HCT116 (cell line): Measurements from ENCODE around the gene SLC9A9. TPM values are rescaled to one million over a fixed set of nuclear protein-coding genes. Genes with fewer than 3 reads are reported as not detected.

Source experiments
- ATAC-seq: fragments of 200-7000 bp; cut with Tn5 transposase; 2 replicates; pipeline ENCODE4 v1.9.1; 2020; ENCODE audit warnings: mild to moderate bottlenecking, moderate library complexity
- BruUV-seq: library from RNA; stranded (reverse); fragments of 400-500 nt; replicated peaks from 2 replicates; lab custom pipeline; 2021; lab: Mats Ljungman, UMichigan
- CTCF ChIA-PET: fragments of 300-600 bp; sonication (Branson Sonifier 250); formaldehyde crosslinking; loops from one replicate; lab custom pipeline; 2021; ENCODE audit warnings: antibody characterized with exemption; lab: Charles Lee
- POLR2A ChIA-PET: fragments of 300-600, 350-600 bp; sonication (Branson Sonifier 250); formaldehyde crosslinking; loops from one replicate; lab custom pipeline; 2021; ENCODE audit warnings: antibody characterized with exemption; lab: Charles Lee
- RAD21 ChIA-PET, 2 experiments: fragments of 300-600 bp; sonication (Branson Sonifier 250); formaldehyde crosslinking; loops; one replicate each; lab custom pipeline; 2023; ENCODE audit warnings: low total read pairs in 2 of 2; ENCODE audit not compliant: uncharacterized antibody in 2 of 2, unreplicated experiment in 2 of 2, low non-redundant PET in 1 of 2; lab: Charles Lee
- DNase-seq: peaks from one replicate; pipeline ENCODE4 v3.0.0-alpha.2; 2010; ENCODE audit warnings: low read depth, low spot score
- H2AFZ ChIP-seq: fragments of 200-600 bp; shearing (Covaris generic), sonication (generic); 2 replicates; pipeline ENCODE4 v1.6.1; 2017; ENCODE audit warnings: low read depth, mixed run types, mixed read lengths, antibody characterized with exemption, low read length; ENCODE audit not compliant: poor library complexity, severe bottlenecking
- H3K27ac ChIP-seq: 2 replicates; pipeline ENCODE4 v1.5.1; 2012; ENCODE audit warnings: low read depth, low read length
- H3K27me3 ChIP-seq: fragments of 200-600 bp; sonication (generic); 2 replicates; pipeline ENCODE4 v1.6.1; 2016; ENCODE audit warnings: mixed run types, low read length, mixed read lengths; ENCODE audit not compliant: insufficient read depth
- H3K36me3 ChIP-seq, 2 experiments: fragments of 200-500 bp in 1 of 2; fragments of 200-600 bp in 1 of 2; sonication (Bioruptor generic) in 1 of 2; sonication (generic) in 1 of 2; 2 replicates each; pipeline versions ENCODE4 v1.5.1 to v1.6.1; 2014 to 2016; ENCODE audit warnings: low read length in 2 of 2, inconsistent platforms in 1 of 2, mixed read lengths in 1 of 2, mixed run types in 1 of 2; ENCODE audit not compliant: insufficient read depth in 2 of 2, control insufficient read depth in 1 of 2
- H3K4me1 ChIP-seq, 2 experiments: fragments of 200-600 bp in 1 of 2; sonication (generic) in 1 of 2; 2 replicates each; pipeline versions ENCODE4 v1.5.1 to v1.6.1; 2012 to 2017; ENCODE audit warnings: low read length in 2 of 2, inconsistent platforms in 1 of 2, mild to moderate bottlenecking in 1 of 2, mixed read lengths in 1 of 2, mixed run types in 1 of 2, moderate library complexity in 1 of 2; ENCODE audit not compliant: insufficient read depth in 2 of 2, control insufficient read depth in 1 of 2
- H3K4me2 ChIP-seq: fragments of 200-600 bp; sonication (generic); 2 replicates; pipeline ENCODE4 v1.6.1; 2017; ENCODE audit warnings: mixed run types, low read length, mixed read lengths
- H3K4me3 ChIP-seq, 2 experiments: fragments of 200-600 bp in 1 of 2; sonication (generic) in 1 of 2; replicated peaks in 1 of 2; 2 replicates each; pipeline ENCODE4 v1.5.1; 2011 to 2016; ENCODE audit warnings: low read length in 2 of 2, control low read depth in 1 of 2, low read depth in 1 of 2, mild to moderate bottlenecking in 1 of 2, mixed read lengths in 1 of 2, mixed run types in 1 of 2
- H3K79me2 ChIP-seq: fragments of 200-600 bp; sonication (generic); 2 replicates; pipeline ENCODE4 v1.6.1; 2017; ENCODE audit warnings: mild to moderate bottlenecking, mixed run types, low read length, moderate library complexity, mixed read lengths; ENCODE audit not compliant: insufficient read depth
- H3K9ac ChIP-seq: fragments of 200-600 bp; sonication (generic); 2 replicates; pipeline ENCODE4 v1.6.1; 2016; ENCODE audit warnings: low read length, mixed read lengths
- H3K9me2 ChIP-seq: fragments of 200-600 bp; sonication (generic), shearing (Covaris generic); 2 replicates; pipeline ENCODE4 v1.6.1; 2017; ENCODE audit warnings: mixed run types, mild to moderate bottlenecking, moderate library complexity; ENCODE audit not compliant: insufficient read depth
- H3K9me3 ChIP-seq, 2 experiments: fragments of 200-500 bp in 1 of 2; fragments of 200-600 bp in 1 of 2; sonication (Bioruptor generic) in 1 of 2; sonication (generic) in 1 of 2; 2 replicates each; pipeline ENCODE4 v1.6.1; 2014 to 2017; ENCODE audit warnings: low read length in 2 of 2, mixed read lengths in 2 of 2, inconsistent platforms in 1 of 2, low read depth in 1 of 2, mild to moderate bottlenecking in 1 of 2, mixed run types in 1 of 2, moderate library complexity in 1 of 2; ENCODE audit not compliant: control insufficient read depth in 1 of 2, insufficient read depth in 1 of 2
- H4K20me1 ChIP-seq: fragments of 200-600 bp; sonication (generic), shearing (Covaris generic); 2 replicates; pipeline ENCODE4 v1.6.1; 2017; ENCODE audit warnings: mixed run types, mild to moderate bottlenecking, moderate library complexity; ENCODE audit not compliant: insufficient read depth
- CEBPB ChIP-seq: IDR thresholded peaks from 2 replicates; pipeline ENCODE4 v1.6.1; 2012; ENCODE audit warnings: low read depth
- EGR1 ChIP-seq: IDR thresholded peaks from 2 replicates; pipeline ENCODE4 v1.6.1; 2012; ENCODE audit warnings: low read depth
- ELF1 ChIP-seq: IDR thresholded peaks from 2 replicates; pipeline ENCODE4 v1.6.1; 2012; ENCODE audit warnings: low read depth, borderline replicate concordance
- EZH2phosphoT487 ChIP-seq: fragments of 200-600 bp; IDR thresholded peaks from 2 replicates; pipeline ENCODE4 v1.6.1; 2018; ENCODE audit warnings: antibody characterized with exemption, borderline replicate concordance
- FOSL1 ChIP-seq: IDR thresholded peaks from 2 replicates; pipeline ENCODE4 v1.6.1; 2012; ENCODE audit warnings: low read depth
- JUND ChIP-seq: IDR thresholded peaks from 2 replicates; pipeline ENCODE4 v1.6.1; 2012
- POLR2AphosphoS5 ChIP-seq: IDR thresholded peaks from 2 replicates; pipeline ENCODE4 v1.6.1; 2011; ENCODE audit warnings: mild to moderate bottlenecking, low read depth, low read length, moderate library complexity
- RAD21 ChIP-seq: IDR thresholded peaks from 2 replicates; pipeline ENCODE4 v1.6.1; 2012; ENCODE audit warnings: low read depth, mild to moderate bottlenecking
- SIN3A ChIP-seq: IDR thresholded peaks from 2 replicates; pipeline ENCODE4 v1.6.1; 2012; ENCODE audit warnings: low read depth
- SP1 ChIP-seq: IDR thresholded peaks from 2 replicates; pipeline ENCODE4 v1.6.1; 2012; ENCODE audit warnings: low read depth
- SRF ChIP-seq: IDR thresholded peaks from 2 replicates; pipeline ENCODE4 v1.6.1; 2012; ENCODE audit warnings: low read depth
- TCF7L2 ChIP-seq: IDR thresholded peaks from 2 replicates; pipeline ENCODE4 v1.7.0; 2011; ENCODE audit warnings: borderline replicate concordance, inconsistent platforms; ENCODE audit not compliant: insufficient read depth, insufficient read length; ENCODE audit errors: extremely low read depth
- YY1 ChIP-seq: IDR thresholded peaks from 2 replicates; pipeline ENCODE4 v1.6.1; 2011; ENCODE audit warnings: low read length, low read depth, moderate library complexity, mild to moderate bottlenecking; ENCODE audit not compliant: insufficient replicate concordance; ENCODE audit errors: extremely low read depth
- ZNF274 ChIP-seq: fragments of 200-500 bp; sonication (Bioruptor generic); IDR thresholded peaks from 2 replicates; pipeline ENCODE4 v1.6.1; 2014; ENCODE audit warnings: mild to moderate bottlenecking, low read depth, low read length, inconsistent platforms
- intact Hi-C: fragments of 100-400 bp; cut with micrococcal nuclease; formaldehyde crosslinking; loops from 2 replicates; pipeline ENCODE4 v1.10.0; 2022
- total RNA-seq: library from RNA; stranded (reverse); gene quantifications from one replicate; pipeline ENCODE4 v1.2.1, GENCODE V29; 2021; ENCODE audit not compliant: unreplicated experiment
- TF ChIP-seq, protein P1 (sequence below), 3 experiments: fragments of 200-600 bp in 1 of 3; sonication (generic) in 1 of 3; IDR thresholded peaks in 2 of 3; conservative IDR thresholded peaks in 1 of 3; 2 replicates each; pipeline ENCODE4 v1.5.1; 2012 to 2017; ENCODE audit warnings: low read depth in 2 of 3, low read length in 2 of 3, antibody characterized with exemption in 1 of 3, borderline replicate concordance in 1 of 3, control low read depth in 1 of 3, mild to moderate bottlenecking in 1 of 3, mixed read lengths in 1 of 3, mixed run types in 1 of 3, moderate library complexity in 1 of 3; ENCODE audit not compliant: insufficient read depth in 1 of 3
- TF ChIP-seq, protein P2 (sequence below): IDR thresholded peaks from 2 replicates; pipeline ENCODE4 v1.6.1; 2012
- TF ChIP-seq, protein P3 (sequence below): IDR thresholded peaks from 2 replicates; pipeline ENCODE4 v1.6.1; 2012

SLC9A9 gene
- total RNA-seq, 1 experiment from 2014 or later, result 0.20 TPM

- no peaks in the 10 kb centered on the region for H3K9me2 ChIP-seq
- H3K9me3 ChIP-seq, result no peaks in the 10 kb centered on the region
- CTCF ChIA-PET, result no interaction called here
- DNase-seq (no peak), ATAC-seq (no peak)
- no peaks in the 10 kb centered on the region for H3K36me3 ChIP-seq
- no TSS peak for BruUV-seq
- H4K20me1 ChIP-seq, result no peaks in the 10 kb centered on the region
- no peak overlapping the region for H2AFZ ChIP-seq
- RAD21 ChIA-PET, result no interaction called here
- intact Hi-C loops, result no loop called here
- no peak for TF ChIP-seq SP1
- no peak for TF ChIP-seq EZH2phosphoT487
- no peak for TF ChIP-seq JUND
- no peak for TF ChIP-seq ZNF274
- TF ChIP-seq YY1, result no peak
- no peak for TF ChIP-seq CEBPB
- TF ChIP-seq ELF1, result no peak
- TF ChIP-seq FOSL1, result no peak
- no peak for TF ChIP-seq RAD21
- TF ChIP-seq, all 23 proteins: peak for 0
- H3K27ac ChIP-seq, result no peak overlapping the region
- H3K4me2 ChIP-seq, result no peak overlapping the region
- POLR2A ChIA-PET, result no interaction called here
- no peaks in the 10 kb centered on the region for H3K79me2 ChIP-seq
- H3K9ac ChIP-seq, result no peak overlapping the region
- H3K4me3 ChIP-seq, result no peak overlapping the region
- no peaks in the 10 kb centered on the region for H3K27me3 ChIP-seq
- H3K4me1 ChIP-seq, result no peaks in the 10 kb centered on the region
These were observed 438.0 kb downstream of the SLC9A9 start for GRCh38 chr3:143410259-143410658.

DNA sequence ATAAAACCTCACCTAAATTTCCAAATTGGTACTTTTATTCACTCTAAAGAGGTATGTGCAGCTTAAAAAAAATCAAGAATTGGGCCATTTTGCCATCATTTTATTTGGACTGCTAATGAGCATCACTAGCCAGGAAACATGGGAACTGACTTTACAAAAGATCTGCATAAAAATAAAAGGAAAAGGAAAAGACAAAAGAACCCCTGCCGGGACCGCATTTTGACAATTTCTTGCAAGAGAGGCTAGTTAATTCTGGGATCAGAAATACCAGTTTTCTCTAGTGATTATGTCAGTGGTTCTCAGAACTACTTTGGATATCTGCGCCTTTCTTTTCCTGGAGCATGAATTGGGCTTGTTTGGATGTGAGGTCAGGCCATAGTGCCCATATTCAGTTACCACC, 439.5 kb downstream of the SLC9A9 start:
- intact Hi-C loops, result no loop called here
- ChIA-PET CTCF (no interaction called here), RAD21 (no interaction called here), POLR2A (no interaction called here)
- H3K27me3 ChIP-seq, result no peaks in the 10 kb centered on the region
- H3K36me3 ChIP-seq, result no peaks in the 10 kb centered on the region
- no peak overlapping the region for H3K27ac ChIP-seq
- H3K79me2 ChIP-seq, result no peaks in the 10 kb centered on the region
- H3K4me2 ChIP-seq, result no peak overlapping the region
- no peak for ATAC-seq
- BruUV-seq, result no TSS peak
- no peaks in the 10 kb centered on the region for H3K9me3 ChIP-seq
- no peak overlapping the region for H3K9ac ChIP-seq
- H3K4me3 ChIP-seq, result no peak overlapping the region
- no peak for DNase-seq
- H3K4me1 ChIP-seq, result no peaks in the 10 kb centered on the region
- H2AFZ ChIP-seq, result no peak overlapping the region
- no peaks in the 10 kb centered on the region for H4K20me1 ChIP-seq
- no peaks in the 10 kb centered on the region for H3K9me2 ChIP-seq
- TF ChIP-seq YY1 (no peak), SIN3A (no peak), ZNF274 (no peak), RAD21 (no peak), CEBPB (no peak), EGR1 (no peak), JUND (no peak), EZH2phosphoT487 (no peak), SRF (no peak), FOSL1 (no peak), ELF1 (no peak), POLR2AphosphoS5 (no peak), SP1 (no peak), TCF7L2 (no peak)
- TF ChIP-seq, protein P1, sequence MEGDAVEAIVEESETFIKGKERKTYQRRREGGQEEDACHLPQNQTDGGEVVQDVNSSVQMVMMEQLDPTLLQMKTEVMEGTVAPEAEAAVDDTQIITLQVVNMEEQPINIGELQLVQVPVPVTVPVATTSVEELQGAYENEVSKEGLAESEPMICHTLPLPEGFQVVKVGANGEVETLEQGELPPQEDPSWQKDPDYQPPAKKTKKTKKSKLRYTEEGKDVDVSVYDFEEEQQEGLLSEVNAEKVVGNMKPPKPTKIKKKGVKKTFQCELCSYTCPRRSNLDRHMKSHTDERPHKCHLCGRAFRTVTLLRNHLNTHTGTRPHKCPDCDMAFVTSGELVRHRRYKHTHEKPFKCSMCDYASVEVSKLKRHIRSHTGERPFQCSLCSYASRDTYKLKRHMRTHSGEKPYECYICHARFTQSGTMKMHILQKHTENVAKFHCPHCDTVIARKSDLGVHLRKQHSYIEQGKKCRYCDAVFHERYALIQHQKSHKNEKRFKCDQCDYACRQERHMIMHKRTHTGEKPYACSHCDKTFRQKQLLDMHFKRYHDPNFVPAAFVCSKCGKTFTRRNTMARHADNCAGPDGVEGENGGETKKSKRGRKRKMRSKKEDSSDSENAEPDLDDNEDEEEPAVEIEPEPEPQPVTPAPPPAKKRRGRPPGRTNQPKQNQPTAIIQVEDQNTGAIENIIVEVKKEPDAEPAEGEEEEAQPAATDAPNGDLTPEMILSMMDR (IDR thresholded peaks at IDR 0.05 in 2 of 3, conservative IDR thresholded peaks at IDR 0.05 in 1 of 3; ENCODE audit: borderline replicate concordance in 1 of 3, insufficient read depth in 1 of 3, low read depth in 2 of 3, low read length in 2 of 3), result no peak
- TF ChIP-seq, protein P2, sequence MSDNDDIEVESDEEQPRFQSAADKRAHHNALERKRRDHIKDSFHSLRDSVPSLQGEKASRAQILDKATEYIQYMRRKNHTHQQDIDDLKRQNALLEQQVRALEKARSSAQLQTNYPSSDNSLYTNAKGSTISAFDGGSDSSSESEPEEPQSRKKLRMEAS, result no peak
- TF ChIP-seq, protein P3, sequence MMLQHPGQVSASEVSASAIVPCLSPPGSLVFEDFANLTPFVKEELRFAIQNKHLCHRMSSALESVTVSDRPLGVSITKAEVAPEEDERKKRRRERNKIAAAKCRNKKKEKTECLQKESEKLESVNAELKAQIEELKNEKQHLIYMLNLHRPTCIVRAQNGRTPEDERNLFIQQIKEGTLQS, result no peak
